Right atrium auricular region (tissue), 2 donors: Measurements from ENCODE around the gene DYNLT4. TPM values are rescaled to one million over a fixed set of nuclear protein-coding genes. Genes with fewer than 3 reads are reported as not detected.
"Not testable (repeated sequence)": the region's sequence is repeated elsewhere in the genome, so short reads cannot be mapped to it uniquely, and the experiment has no call there.

Source experiments
- DNase-seq: peaks from one replicate; pipeline ENCODE4 v3.0.0-alpha.2; 2019; ENCODE audit warnings: low spot score
- H3K27ac ChIP-seq, 2 donors: fragments of 200-600 bp; sonication (generic); 1 replicate in 1 of 2; 2 replicates in 1 of 2; pipeline ENCODE4 v1.5.1; 2016 to 2019
- H3K27me3 ChIP-seq, 2 donors: fragments of 200-600 bp; sonication (generic); one replicate each; pipeline versions ENCODE4 v1.5.1 to v1.6.0; 2017 to 2019
- H3K36me3 ChIP-seq: fragments of 200-600 bp; sonication (generic); one replicate; pipeline ENCODE4 v1.5.1; 2016
- H3K4me1 ChIP-seq, 2 donors: fragments of 200-600 bp; sonication (generic); one replicate each; pipeline versions ENCODE4 v1.5.1 to v1.6.0; 2017 to 2019
- H3K4me3 ChIP-seq, 2 donors: fragments of 200-600 bp; sonication (generic); 1 replicate in 1 of 2; 2 replicates in 1 of 2; pipeline ENCODE4 v1.5.1; 2017 to 2019; ENCODE audit warnings: mild to moderate bottlenecking in 1 of 2, moderate library complexity in 1 of 2
- H3K9me3 ChIP-seq, 2 donors: fragments of 200-600 bp; sonication (generic); one replicate each; pipeline ENCODE4 v1.5.1; 2019
- total RNA-seq, 2 donors: library from RNA; depleted of rRNA; stranded (reverse); fragments of >200 nt; gene quantifications; one replicate each; pipeline ENCODE4 v1.1.0, GENCODE V29; 2016
- TF ChIP-seq, protein P1 (sequence below), 2 donors: fragments of 200-600 bp; sonication (generic); IDR thresholded peaks; one replicate each; pipeline ENCODE4 v1.5.1; 2019; ENCODE audit warnings: antibody characterized with exemption in 2 of 2

Gene DYNLT4
- total RNA-seq, 2 donors from 2014 or later: 2.4 TPM; not detected in 1

DNA sequence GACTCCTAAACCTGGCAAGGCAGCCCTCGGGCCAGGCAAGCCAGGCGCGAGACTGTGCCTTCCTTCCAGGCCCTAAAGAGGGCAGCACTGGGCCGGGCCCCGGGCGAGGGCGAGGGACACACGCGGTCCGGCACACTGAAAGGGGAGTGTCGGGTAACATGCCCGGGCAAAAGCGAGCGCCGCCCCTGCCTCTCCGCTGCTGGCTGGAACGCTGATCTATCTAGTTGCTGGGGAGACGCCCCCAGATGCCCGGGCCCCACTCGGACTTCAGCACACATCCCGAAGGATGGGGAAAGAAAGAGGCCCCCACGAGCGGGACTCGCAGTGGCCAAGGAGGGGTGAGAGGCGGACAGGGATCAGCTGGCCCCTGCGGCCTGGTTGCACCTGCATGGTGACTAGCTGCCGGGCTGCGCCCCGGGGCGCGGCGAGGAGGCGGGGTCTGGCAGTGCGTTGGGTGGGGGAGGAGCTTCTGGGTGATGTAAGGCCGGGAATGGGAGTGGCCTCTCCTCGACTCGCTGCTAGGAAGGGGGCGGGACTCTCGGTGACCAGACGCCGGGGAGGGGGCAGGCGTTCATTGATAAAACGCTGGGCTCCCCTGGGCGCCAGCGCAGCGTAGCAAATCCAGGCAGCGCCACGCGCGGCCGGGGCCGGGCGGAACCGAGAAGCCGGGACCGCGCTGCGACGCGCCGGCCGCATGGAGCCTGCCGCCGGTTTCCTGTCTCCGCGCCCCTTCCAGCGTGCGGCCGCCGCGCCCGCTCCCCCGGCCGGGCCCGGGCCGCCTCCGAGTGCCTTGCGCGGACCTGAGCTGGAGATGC, 7.2 kb downstream of the DYNLT4 start, which contains the start of gene PLK3:
PLK3 (plus strand) TSS at position 608 of the 815 bp plus-strand sequence; CDS start at position 695, 87 bp downstream.
- no peaks in the 10 kb centered on the region for H3K9me3 ChIP-seq
- no peaks in the 10 kb centered on the region for H3K27me3 ChIP-seq
- TF ChIP-seq, protein P1, sequence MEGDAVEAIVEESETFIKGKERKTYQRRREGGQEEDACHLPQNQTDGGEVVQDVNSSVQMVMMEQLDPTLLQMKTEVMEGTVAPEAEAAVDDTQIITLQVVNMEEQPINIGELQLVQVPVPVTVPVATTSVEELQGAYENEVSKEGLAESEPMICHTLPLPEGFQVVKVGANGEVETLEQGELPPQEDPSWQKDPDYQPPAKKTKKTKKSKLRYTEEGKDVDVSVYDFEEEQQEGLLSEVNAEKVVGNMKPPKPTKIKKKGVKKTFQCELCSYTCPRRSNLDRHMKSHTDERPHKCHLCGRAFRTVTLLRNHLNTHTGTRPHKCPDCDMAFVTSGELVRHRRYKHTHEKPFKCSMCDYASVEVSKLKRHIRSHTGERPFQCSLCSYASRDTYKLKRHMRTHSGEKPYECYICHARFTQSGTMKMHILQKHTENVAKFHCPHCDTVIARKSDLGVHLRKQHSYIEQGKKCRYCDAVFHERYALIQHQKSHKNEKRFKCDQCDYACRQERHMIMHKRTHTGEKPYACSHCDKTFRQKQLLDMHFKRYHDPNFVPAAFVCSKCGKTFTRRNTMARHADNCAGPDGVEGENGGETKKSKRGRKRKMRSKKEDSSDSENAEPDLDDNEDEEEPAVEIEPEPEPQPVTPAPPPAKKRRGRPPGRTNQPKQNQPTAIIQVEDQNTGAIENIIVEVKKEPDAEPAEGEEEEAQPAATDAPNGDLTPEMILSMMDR (IDR thresholded peaks at IDR 0.05): peak; percentile 61 to 97
- H3K27ac ChIP-seq: peak within 1 kb of the TSS; percentile 89 to 93
- peaks cover 0 to 40% of the 10 kb centered on the region in 2 donors for H3K4me1 ChIP-seq
- peak within 1 kb of the TSS; percentile 78 to 92 for H3K4me3 ChIP-seq
- peak; percentile 98 for DNase-seq
- peaks cover 26% of the 10 kb centered on the region for H3K36me3 ChIP-seq

DNA sequence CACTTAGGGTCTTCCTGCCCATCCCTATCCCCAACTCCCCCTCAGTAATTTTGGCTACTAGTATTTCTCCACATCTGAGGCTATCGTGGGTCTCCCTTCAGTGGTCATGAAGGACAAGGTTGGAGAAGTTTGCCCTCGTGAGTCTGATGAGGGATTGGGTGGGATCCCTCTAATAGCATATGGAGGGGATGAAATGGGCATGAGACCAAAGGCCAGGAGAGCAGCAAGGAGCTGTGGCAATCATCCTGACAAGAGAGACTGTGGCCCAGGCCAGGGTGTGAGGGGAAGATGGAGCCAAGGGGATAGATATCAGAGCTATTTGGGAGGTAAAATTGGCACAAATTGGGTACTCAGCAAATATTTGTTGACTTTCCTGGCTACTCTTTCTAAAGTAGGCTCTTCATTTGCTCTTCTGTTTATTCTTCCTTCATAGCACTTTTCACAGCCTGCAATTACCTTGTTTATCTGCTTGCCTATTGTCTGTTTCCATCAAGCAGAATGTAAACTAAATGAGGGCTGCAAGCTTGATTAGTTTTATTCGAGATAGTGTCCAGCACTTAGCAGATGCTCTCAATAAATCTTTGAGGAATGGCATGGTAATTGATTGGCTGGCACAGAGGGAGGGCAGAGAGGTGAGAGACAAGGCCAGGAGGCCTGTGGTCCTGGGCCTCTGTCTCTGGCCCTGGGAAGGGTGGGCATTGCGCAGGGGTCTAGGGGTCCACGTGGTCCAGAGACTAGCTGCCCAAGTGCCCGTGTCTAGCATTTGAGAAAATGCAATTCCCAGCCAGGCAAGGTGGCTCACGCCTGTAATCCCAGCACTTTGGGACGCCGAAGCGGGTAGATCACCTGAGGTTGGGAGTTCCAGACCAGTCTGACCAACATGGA, 8.4 kb downstream of the DYNLT4 start:
- Histone ChIP-seq H3K4me3 (no peak overlapping the region), H3K27ac (peak overlapping the region in 1 of 2 donors; percentile 89), H3K36me3 (peaks cover 13% of the 10 kb centered on the region), H3K27me3 (no peaks in the 10 kb centered on the region), H3K9me3 (no peaks in the 10 kb centered on the region), H3K4me1 (peaks cover 0 to 31% of the 10 kb centered on the region in 2 donors)
- DNase-seq: no peak
- TF ChIP-seq, protein P1 (IDR thresholded peaks at IDR 0.05): no peak

GRCh38 chr1:44797886-44798285, 9.3 kb downstream of the DYNLT4 start:
- not testable (repeated sequence) for H3K9me3 ChIP-seq, H3K4me3 ChIP-seq, H3K27ac ChIP-seq, DNase-seq, H3K27me3 ChIP-seq, H3K36me3 ChIP-seq
- peaks cover 0 to 23% of the 10 kb centered on the region in 2 donors for H3K4me1 ChIP-seq

DNA sequence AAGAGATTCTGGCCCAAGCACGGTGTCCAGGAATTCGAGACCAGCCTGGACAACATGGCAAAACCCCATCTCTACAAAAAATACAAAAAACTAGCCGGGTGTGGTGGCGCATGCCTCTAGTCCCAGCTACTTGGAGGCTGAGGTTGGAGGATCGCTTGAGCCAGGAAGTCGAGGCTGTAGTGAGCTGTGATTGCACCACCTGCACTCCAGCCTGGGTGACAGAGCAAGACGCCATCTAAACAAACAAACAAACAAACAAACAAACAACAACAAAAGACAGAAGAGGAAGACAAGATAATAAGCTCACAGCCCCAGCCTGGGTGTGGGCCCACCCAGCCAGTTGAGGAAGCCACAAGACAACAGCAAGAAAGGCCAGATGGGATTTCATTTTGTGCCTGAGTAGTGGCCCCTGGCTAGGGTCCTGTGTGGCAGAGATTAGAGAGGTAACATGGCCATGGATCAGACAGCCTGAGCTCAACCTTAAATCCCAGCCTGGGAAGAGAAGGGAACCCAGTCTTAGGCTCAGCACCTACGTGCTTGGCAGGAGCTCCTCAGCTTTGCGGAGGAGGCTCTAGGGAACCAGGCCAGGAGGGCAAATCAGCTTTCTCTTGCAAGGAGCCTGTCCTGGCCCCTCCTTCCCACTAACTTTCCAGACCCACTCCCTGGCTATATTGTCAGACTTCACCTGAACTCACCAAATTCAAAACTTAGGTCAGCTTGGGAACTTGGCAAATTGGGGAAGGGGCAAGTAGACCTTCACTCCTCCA, 14.2 kb downstream of the DYNLT4 start:
- no peak overlapping the region for H3K4me3 ChIP-seq
- no peak for DNase-seq
- TF ChIP-seq, protein P1 (IDR thresholded peaks at IDR 0.05): no peak
- H3K27ac ChIP-seq: no peak overlapping the region
- H3K9me3 ChIP-seq: no peaks in the 10 kb centered on the region
- no peaks in the 10 kb centered on the region for H3K27me3 ChIP-seq
- no peaks in the 10 kb centered on the region for H3K36me3 ChIP-seq
- no peaks in the 10 kb centered on the region for H3K4me1 ChIP-seq

DNA sequence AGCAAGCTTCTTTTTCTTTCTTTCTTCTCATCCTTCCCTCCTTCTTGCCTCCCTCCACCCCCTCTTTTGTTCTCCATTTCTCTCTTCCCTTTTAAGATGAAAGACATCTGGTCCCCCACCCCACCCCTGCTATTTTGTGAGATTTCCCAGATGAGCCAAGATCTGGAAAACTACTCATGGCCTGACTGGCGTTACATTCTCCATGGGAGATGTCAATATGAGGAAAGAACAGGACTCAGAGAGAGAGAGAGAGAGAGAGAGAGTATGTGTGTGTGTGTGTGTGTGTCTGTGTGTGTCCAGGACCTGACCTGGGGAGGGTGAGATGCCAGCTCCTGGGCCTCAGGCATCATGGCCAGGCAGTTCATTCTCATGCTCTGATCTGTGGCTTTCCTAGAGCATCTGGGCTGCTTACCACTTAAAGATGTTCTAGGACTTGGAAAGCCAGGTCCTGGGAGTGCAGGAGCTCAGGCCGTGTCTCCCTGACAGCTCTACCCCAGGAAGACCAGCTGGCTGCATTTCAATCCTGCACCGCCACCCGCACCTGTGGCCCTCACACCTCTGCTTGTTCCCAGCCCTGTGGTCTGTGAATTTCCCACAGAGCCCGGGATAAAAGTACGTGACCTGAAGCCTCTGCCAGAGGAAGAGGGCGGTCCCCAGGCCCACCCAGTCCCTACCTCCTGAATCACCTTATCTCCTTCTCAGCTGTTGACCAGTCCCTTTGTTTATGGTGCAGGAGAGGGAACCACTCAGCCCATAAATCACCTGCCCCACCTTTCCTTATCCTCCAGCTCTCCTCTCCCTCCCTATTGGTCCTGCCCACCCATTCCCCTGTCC, 16.0 kb downstream of the DYNLT4 start:
- no peak for DNase-seq
- Histone ChIP-seq H3K27ac (no peak overlapping the region), H3K9me3 (no peaks in the 10 kb centered on the region), H3K4me3 (no peak overlapping the region), H3K36me3 (no peaks in the 10 kb centered on the region), H3K4me1 (peaks cover 0 to 6% of the 10 kb centered on the region in 2 donors), H3K27me3 (no peaks in the 10 kb centered on the region)
- TF ChIP-seq, protein P1 (IDR thresholded peaks at IDR 0.05): no peak
